Stomach (tissue), 9 donors: ENCODE results near the gene CLEC4G. TPM values are rescaled to one million over a fixed set of nuclear protein-coding genes. Genes with fewer than 3 reads are reported as not detected.

Source experiments
- DNase-seq, 2 donors: peaks; one replicate each; pipeline versions ENCODE4 v3.0.0 to v3.0.0-alpha.2; 2013 to 2019
- H3K27ac ChIP-seq, 5 donors: fragments of 200-600 bp in 4 of 5; sonication (generic) in 4 of 5; one replicate each; pipeline ENCODE4 v1.5.1; 2013 to 2019; ENCODE audit warnings: mild to moderate bottlenecking in 1 of 5, moderate library complexity in 1 of 5
- H3K27me3 ChIP-seq, 3 donors: fragments of 200-600 bp; sonication (generic); one replicate each; pipeline ENCODE4 v1.5.1; 2017 to 2019; ENCODE audit warnings: mixed run types in 1 of 3
- H3K36me3 ChIP-seq, 4 donors: fragments of 200-600 bp; sonication (generic); 1 replicate in 3 of 4; 2 replicates in 1 of 4; pipeline ENCODE4 v1.5.1; 2016 to 2019
- H3K4me1 ChIP-seq, 4 donors: fragments of 200-600 bp; sonication (generic); one replicate each; pipeline ENCODE4 v1.5.1; 2016 to 2019
- H3K4me3 ChIP-seq, 4 donors: fragments of 200-600 bp; sonication (generic) in 3 of 4; one replicate each; pipeline ENCODE4 v1.5.1; 2016 to 2019; ENCODE audit warnings: mild to moderate bottlenecking in 1 of 4
- H3K9me3 ChIP-seq, 4 donors: fragments of 200-600 bp; sonication (generic); one replicate each; pipeline ENCODE4 v1.5.1; 2016 to 2019
- CTCF ChIP-seq, 7 experiments: fragments of 450-650 bp in 4 of 7; fragments of 200-600 bp in 3 of 7; sonication (generic) in 3 of 7; IDR thresholded peaks; one replicate each; pipeline ENCODE4 v1.5.1; 2016 to 2019; ENCODE audit warnings: antibody characterized with exemption in 7 of 7, control low read depth in 2 of 7, mild to moderate bottlenecking in 1 of 7
- EP300 ChIP-seq: sonication (generic); formaldehyde crosslinking; IDR thresholded peaks from one replicate; pipeline ENCODE4 v1.6.1; 2017; ENCODE audit warnings: antibody characterized with exemption
- POLR2A ChIP-seq, 4 donors: fragments of 450-650 bp; IDR thresholded peaks; one replicate each; pipeline ENCODE4 v1.6.1; 2016; ENCODE audit warnings: antibody characterized with exemption in 4 of 4, control low read depth in 2 of 4, mild to moderate bottlenecking in 1 of 4, moderate library complexity in 1 of 4
- POLR2AphosphoS5 ChIP-seq, 3 donors: sonication (generic); formaldehyde crosslinking; IDR thresholded peaks; one replicate each; pipeline ENCODE4 v1.6.1; 2016; ENCODE audit warnings: antibody characterized with exemption in 3 of 3
- WGBS, 5 donors: extraction: QIAGEN DNeasy Blood & Tissue Kit in 3 of 5; methylation state at CpG; one replicate each; pipeline versions ENCODE4 v1.1.5 to v1.1.7; 2013 to 2018; 5-methylcytosine and 5-hydroxymethylcytosine counted together
- intact Hi-C: fragments of 100-400 bp; cut with DNase I; formaldehyde crosslinking; loops from one replicate; pipeline ENCODE4 v1.15.1; 2023; ENCODE audit warnings: low total_unique reads
- polyA plus RNA-seq, 3 donors: library from polyadenylated mRNA; stranded (reverse); fragments of 200-250 nt; gene quantifications; one replicate each; pipeline ENCODE4 v1.2.3, GENCODE V29; 2013
- total RNA-seq, 5 donors: library from RNA; depleted of rRNA; stranded (reverse); fragments of >200 nt; gene quantifications; one replicate each; pipeline versions ENCODE4 v1.1.0 to v1.2.3, GENCODE V29; 2014 to 2016
- donor health status: healthy with polysubstance abuse.
- donor health status: Bipolar disorder and iron deficiency.
- donor health status: healthy.

CLEC4G gene
- total and polyA plus RNA-seq, 8 donors: 0.25 to 1.2 (median 0.69) TPM; not detected in 4

- peak in 1 of 2 donors; percentile 51 for DNase-seq
- Histone ChIP-seq H3K27me3 (peaks cover 0 to 29% (median 16%) of the 10 kb centered on the region in 3 donors), H3K36me3 (peaks cover 7 to 35% (median 33%) of the 10 kb centered on the region in 4 donors), H3K9me3 (no peaks in the 10 kb centered on the region), H3K27ac (peak overlapping the region in 3 of 5 donors; percentile 91 to 96 (median 93)), H3K4me3 (peak overlapping the region; percentile 94 to 100 (median 99)), H3K4me1 (peaks cover 0 to 28% (median 24%) of the 10 kb centered on the region in 4 donors)
- WGBS, 5 donors: 79 to 94% (median 82%) methylated on average over 38 to 74 of the region's 74 CpGs
- TF ChIP-seq POLR2AphosphoS5 (IDR thresholded peaks at IDR 0.05) (no peak), POLR2A (IDR thresholded peaks at IDR 0.05) (no peak), EP300 (no peak)
- intact Hi-C loops: loop anchor here (10.0 kb wide), 1 partner anchor 108 kb away; no protein-coding TSS in a partner anchor
These were observed 49.6 kb downstream of the CLEC4G start for GRCh38 chr19:7682175-7682855.

GRCh38 chr19:7681340-7682174 is 50.4 kb downstream of the CLEC4G start:
- TF ChIP-seq POLR2A (IDR thresholded peaks at IDR 0.05): no peak
- TF ChIP-seq CTCF (IDR thresholded peaks at IDR 0.05): peak in 5 of 7 experiments; percentile 25 to 52 (median 39)
- TF ChIP-seq EP300: no peak
- no peak for TF ChIP-seq POLR2AphosphoS5 (IDR thresholded peaks at IDR 0.05)
- Histone ChIP-seq H3K27ac (peak overlapping the region; percentile 88 to 96 (median 92)), H3K4me3 (peak overlapping the region; percentile 94 to 100 (median 99)), H3K4me1 (peaks cover 0 to 28% (median 24%) of the 10 kb centered on the region in 4 donors), H3K36me3 (peaks cover 7 to 35% (median 33%) of the 10 kb centered on the region in 4 donors), H3K9me3 (no peaks in the 10 kb centered on the region), H3K27me3 (peaks cover 0 to 37% (median 23%) of the 10 kb centered on the region in 3 donors)
- WGBS, 5 donors: 5 to 7% (median 5%) methylated on average over 39 to 43 of the region's 43 CpGs
- DNase-seq: peak; percentile 75 to 92
- intact Hi-C loops: loop anchor here (10.0 kb wide), 1 partner anchor 107 kb away; no protein-coding TSS in a partner anchor

- intact Hi-C loops: loop anchor here (10.0 kb wide), 1 partner anchor 106 kb away; no protein-coding TSS in a partner anchor
- TF ChIP-seq CTCF (IDR thresholded peaks at IDR 0.05): peak in 4 of 7 experiments; percentile 24 to 99 (median 97)
- TF ChIP-seq POLR2AphosphoS5 (IDR thresholded peaks at IDR 0.05): peak; percentile 13 to 85 (median 63)
- no peak for TF ChIP-seq POLR2A (IDR thresholded peaks at IDR 0.05)
- no peaks in the 10 kb centered on the region for H3K9me3 ChIP-seq
- H3K4me1 ChIP-seq: peaks cover 0 to 28% (median 24%) of the 10 kb centered on the region in 4 donors
- DNase-seq: peak; percentile 89 to 97
- 0 to 1% (median 1%) methylated on average over 13 to 79 of the region's 79 CpGs for WGBS, 5 donors
- peak within 1 kb of the TSS; percentile 88 to 96 (median 92) for H3K27ac ChIP-seq
- peaks cover 7 to 35% (median 33%) of the 10 kb centered on the region in 4 donors for H3K36me3 ChIP-seq
- peak within 1 kb of the TSS; percentile 94 to 100 (median 99) for H3K4me3 ChIP-seq
- peaks cover 0 to 45% (median 25%) of the 10 kb centered on the region in 3 donors for H3K27me3 ChIP-seq
These were observed 51.1 kb downstream of the CLEC4G start, which contains the start of gene TRAPPC5 for GRCh38 chr19:7680606-7681339. Gene TRAPPC5, plus strand, starts transcription at chr19:7680833. Its CDS starts 1,421 bp downstream, at chr19:7682254.

- WGBS, 5 donors: 39 to 43% (median 42%) methylated on average over 22 of the region's 22 CpGs
- TF ChIP-seq POLR2AphosphoS5 (IDR thresholded peaks at IDR 0.05): no peak
- TF ChIP-seq CTCF (IDR thresholded peaks at IDR 0.05): no peak
- TF ChIP-seq EP300: no peak
- no peak for TF ChIP-seq POLR2A (IDR thresholded peaks at IDR 0.05)
- Histone ChIP-seq H3K4me1 (peaks cover 0 to 28% (median 24%) of the 10 kb centered on the region in 4 donors), H3K4me3 (peak overlapping the region; percentile 94 to 100 (median 99)), H3K9me3 (no peaks in the 10 kb centered on the region), H3K36me3 (peaks cover 7 to 30% (median 29%) of the 10 kb centered on the region in 4 donors), H3K27ac (peak overlapping the region in 3 of 5 donors; percentile 91 to 96 (median 93)), H3K27me3 (peaks cover 0 to 53% (median 25%) of the 10 kb centered on the region in 3 donors)
- DNase-seq: no peak
- intact Hi-C loops: loop anchor here (10.0 kb wide), 1 partner anchor 105 kb away; no protein-coding TSS in a partner anchor
These were observed 51.9 kb downstream of the CLEC4G start for GRCh38 chr19:7679771-7680605.
